ENCODE results near the gene SEPTIN12.

Gene SEPTIN12

DNA sequence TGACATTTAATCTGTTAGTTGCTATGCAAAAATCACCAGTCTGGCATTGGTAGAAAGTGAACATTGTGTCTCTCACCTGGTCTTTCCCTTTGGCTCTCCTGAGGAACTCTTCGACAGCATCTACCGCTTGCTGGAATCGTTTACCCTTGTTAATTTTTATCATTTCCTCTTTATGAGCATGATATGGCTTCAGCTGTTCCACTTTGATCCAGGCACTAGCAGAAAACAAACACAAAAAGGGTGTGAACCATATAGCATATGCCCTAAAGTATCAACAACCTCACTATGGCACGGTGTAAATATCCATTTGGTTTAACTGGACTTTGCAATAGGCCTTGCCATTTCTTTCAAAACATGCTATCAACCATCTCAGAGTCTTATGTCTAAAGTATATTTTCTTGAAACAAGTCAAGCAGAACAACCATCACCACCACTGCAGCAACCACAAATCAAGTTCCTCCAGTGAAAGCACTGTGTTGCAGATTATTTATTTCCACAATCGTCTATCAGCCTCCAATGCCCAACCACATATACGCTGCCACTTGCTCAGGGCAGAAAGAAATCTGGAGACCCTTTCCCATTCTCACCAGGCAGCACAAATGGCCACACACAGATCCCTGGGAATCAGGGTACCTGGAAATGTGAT lies 44.7 kb upstream of the SEPTIN12 start:
- Histone ChIP-seq H3K79me2 (ENCODE audit: control insufficient read depth, low read length) (peaks cover 25% of the 10 kb centered on the region), H4K20me1 (ENCODE audit: control insufficient read depth, insufficient read depth, low read depth, low read length) (no peaks in the 10 kb centered on the region), H3F3A (ENCODE audit: control insufficient read depth, insufficient read depth) (no peaks in the 10 kb centered on the region), H3K9me3 (ENCODE audit: control insufficient read depth, insufficient read depth, low read length) (no peaks in the 10 kb centered on the region), H3K4me3 (ENCODE audit: low read length) (no peak overlapping the region), H3K27ac (ENCODE audit: low read depth, low read length) (no peak overlapping the region), H3K36me3 (ENCODE audit: control insufficient read depth, low read length) (peaks cover 83% of the 10 kb centered on the region), H3K9me2 (replicated peaks; ENCODE audit: control insufficient read depth, low read length) (no peaks in the 10 kb centered on the region), H3K27me3 (ENCODE audit: control insufficient read depth, low read length) (no peaks in the 10 kb centered on the region), H3K4me1 (ENCODE audit: control insufficient read depth, low read length) (no peaks in the 10 kb centered on the region), H3K4me2 (ENCODE audit: low read length) (no peak overlapping the region)
- TF ChIP-seq CTCF (IDR thresholded peaks at IDR 0.05; ENCODE audit: low read depth, low read length, poor library complexity, severe bottlenecking) (no peak), EZH2phosphoT487 (IDR thresholded peaks at IDR 0.05; ENCODE audit: borderline replicate concordance, low read length) (no peak)

GRCh38 chr16:4831616-4832015 lies 43.5 kb upstream of the SEPTIN12 start:
- Histone ChIP-seq H3K4me1 (ENCODE audit: control insufficient read depth, low read length) (no peaks in the 10 kb centered on the region), H3K27ac (ENCODE audit: low read depth, low read length) (no peak overlapping the region), H3K4me2 (ENCODE audit: low read length) (no peak overlapping the region), H3K4me3 (ENCODE audit: low read length) (no peak overlapping the region), H3K36me3 (ENCODE audit: control insufficient read depth, low read length) (peaks cover 83% of the 10 kb centered on the region), H3K27me3 (ENCODE audit: control insufficient read depth, low read length) (no peaks in the 10 kb centered on the region), H3K9me3 (ENCODE audit: control insufficient read depth, insufficient read depth, low read length) (no peaks in the 10 kb centered on the region), H3F3A (ENCODE audit: control insufficient read depth, insufficient read depth) (no peaks in the 10 kb centered on the region), H3K79me2 (ENCODE audit: control insufficient read depth, low read length) (peaks cover 17% of the 10 kb centered on the region), H4K20me1 (ENCODE audit: control insufficient read depth, insufficient read depth, low read depth, low read length) (no peaks in the 10 kb centered on the region), H3K9me2 (replicated peaks; ENCODE audit: control insufficient read depth, low read length) (no peaks in the 10 kb centered on the region)
- TF ChIP-seq EZH2phosphoT487 (IDR thresholded peaks at IDR 0.05; ENCODE audit: borderline replicate concordance, low read length) (no peak), CTCF (IDR thresholded peaks at IDR 0.05; ENCODE audit: low read depth, low read length, poor library complexity, severe bottlenecking) (no peak)

DNA sequence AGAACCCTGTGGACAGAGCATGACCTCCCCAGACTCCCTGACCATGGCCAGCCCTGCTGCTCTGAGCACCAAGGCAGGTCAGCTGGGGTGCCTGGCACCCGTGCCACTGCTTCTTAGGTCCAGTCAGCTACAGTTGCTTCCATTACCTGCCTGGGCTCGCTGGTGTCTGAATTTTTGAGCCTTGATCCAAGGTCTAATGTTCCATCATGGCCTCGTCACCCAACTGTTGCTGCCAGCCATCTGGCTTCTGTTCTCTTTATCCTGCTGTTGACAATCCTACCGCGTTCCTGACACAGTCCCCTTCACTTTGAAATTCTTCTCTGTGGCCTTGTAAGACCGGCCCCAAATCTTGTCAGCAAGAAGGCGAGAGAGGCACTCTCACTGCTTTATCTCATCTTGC lies 42.3 kb upstream of the SEPTIN12 start:
- H3F3A ChIP-seq (ENCODE audit: control insufficient read depth, insufficient read depth) = no peaks in the 10 kb centered on the region
- H3K4me3 ChIP-seq (ENCODE audit: low read length) = no peak overlapping the region
- no peaks in the 10 kb centered on the region for H3K4me1 ChIP-seq (ENCODE audit: control insufficient read depth, low read length)
- H3K79me2 ChIP-seq (ENCODE audit: control insufficient read depth, low read length) = peaks cover 7% of the 10 kb centered on the region
- H3K36me3 ChIP-seq (ENCODE audit: control insufficient read depth, low read length) = peaks cover 77% of the 10 kb centered on the region
- no peak for TF ChIP-seq EZH2phosphoT487 (IDR thresholded peaks at IDR 0.05; ENCODE audit: borderline replicate concordance, low read length)
- TF ChIP-seq CTCF (IDR thresholded peaks at IDR 0.05; ENCODE audit: low read depth, low read length, poor library complexity, severe bottlenecking) = no peak
- no peaks in the 10 kb centered on the region for H3K9me3 ChIP-seq (ENCODE audit: control insufficient read depth, insufficient read depth, low read length)
- no peaks in the 10 kb centered on the region for H3K27me3 ChIP-seq (ENCODE audit: control insufficient read depth, low read length)
- H3K9me2 ChIP-seq (replicated peaks; ENCODE audit: control insufficient read depth, low read length) = no peaks in the 10 kb centered on the region
- H3K4me2 ChIP-seq (ENCODE audit: low read length) = no peak overlapping the region
- H3K27ac ChIP-seq (ENCODE audit: low read depth, low read length) = no peak overlapping the region
- H4K20me1 ChIP-seq (ENCODE audit: control insufficient read depth, insufficient read depth, low read depth, low read length) = no peaks in the 10 kb centered on the region

All from DOHH2 (cell line).